ENCODE results near the gene CD34. TPM values are rescaled to one million over a fixed set of nuclear protein-coding genes. Genes with fewer than 3 reads are reported as not detected.

The CD34 gene
- total RNA-seq, 1 donor from 2014 or later, result not detected

GRCh38 chr1:207858806-207859205, 52.1 kb downstream of the CD34 start:
- FAIRE-seq (no peak), DNase-seq (ENCODE audit: low read depth) (no peak)
- Histone ChIP-seq H3K4me3 (ENCODE audit: low read depth, low read length) (no peak overlapping the region), H3K27me3 (ENCODE audit: control insufficient read depth, insufficient read depth, low read length) (no peaks in the 10 kb centered on the region), H3K36me3 (ENCODE audit: control insufficient read depth, insufficient read depth, low read length) (peaks cover 21% of the 10 kb centered on the region)
- TF ChIP-seq CTCF (IDR thresholded peaks at IDR 0.05; ENCODE audit: insufficient read depth, low read length, severe bottlenecking), result no peak

- Histone ChIP-seq H3K36me3 (ENCODE audit: control insufficient read depth, insufficient read depth, low read length) (peaks cover 19% of the 10 kb centered on the region), H3K27me3 (ENCODE audit: control insufficient read depth, insufficient read depth, low read length) (no peaks in the 10 kb centered on the region), H3K4me3 (ENCODE audit: low read depth, low read length) (no peak overlapping the region)
- no peak for DNase-seq (ENCODE audit: low read depth)
- no peak for FAIRE-seq
- TF ChIP-seq CTCF (IDR thresholded peaks at IDR 0.05; ENCODE audit: insufficient read depth, low read length, severe bottlenecking), result no peak
Measured at GRCh38 chr1:207858281-207858680, 52.6 kb downstream of the CD34 start.

- no peak for FAIRE-seq
- H3K36me3 ChIP-seq (ENCODE audit: control insufficient read depth, insufficient read depth, low read length), result peaks cover 24% of the 10 kb centered on the region
Measured at GRCh38 chr1:207857447-207857846, 53.5 kb downstream of the CD34 start.

GRCh38 chr1:207856276-207857023, 54.5 kb downstream of the CD34 start:
- FAIRE-seq (no peak), DNase-seq (ENCODE audit: low read depth) (no peak)
- H3K36me3 ChIP-seq (ENCODE audit: control insufficient read depth, insufficient read depth, low read length), result peaks cover 22% of the 10 kb centered on the region
- no peak for TF ChIP-seq CTCF (IDR thresholded peaks at IDR 0.05; ENCODE audit: insufficient read depth, low read length, severe bottlenecking)
- H3K27me3 ChIP-seq (ENCODE audit: control insufficient read depth, insufficient read depth, low read length), result no peaks in the 10 kb centered on the region
- H3K4me3 ChIP-seq (ENCODE audit: low read depth, low read length), result no peak overlapping the region

More at GRCh38 chr1:207857447-207857846, 53.5 kb downstream of the CD34 start:
- no peaks in the 10 kb centered on the region for H3K27me3 ChIP-seq (ENCODE audit: control insufficient read depth, insufficient read depth, low read length)
- no peak overlapping the region for H3K4me3 ChIP-seq (ENCODE audit: low read depth, low read length)
- DNase-seq (ENCODE audit: low read depth), result no peak
- no peak for TF ChIP-seq CTCF (IDR thresholded peaks at IDR 0.05; ENCODE audit: insufficient read depth, low read length, severe bottlenecking)

GRCh38 chr1:207854001-207854400, 56.9 kb downstream of the CD34 start:
- DNase-seq (ENCODE audit: low read depth) (no peak), FAIRE-seq (no peak)
- no peak for TF ChIP-seq CTCF (IDR thresholded peaks at IDR 0.05; ENCODE audit: insufficient read depth, low read length, severe bottlenecking)
- H3K36me3 ChIP-seq (ENCODE audit: control insufficient read depth, insufficient read depth, low read length), result peaks cover 17% of the 10 kb centered on the region
- no peaks in the 10 kb centered on the region for H3K27me3 ChIP-seq (ENCODE audit: control insufficient read depth, insufficient read depth, low read length)
- no peak overlapping the region for H3K4me3 ChIP-seq (ENCODE audit: low read depth, low read length)

GRCh38 chr1:207853372-207853757, 57.6 kb downstream of the CD34 start:
- no peak overlapping the region for H3K4me3 ChIP-seq (ENCODE audit: low read depth, low read length)
- DNase-seq (ENCODE audit: low read depth) (no peak), FAIRE-seq (no peak)
- no peak for TF ChIP-seq CTCF (IDR thresholded peaks at IDR 0.05; ENCODE audit: insufficient read depth, low read length, severe bottlenecking)
- no peaks in the 10 kb centered on the region for H3K27me3 ChIP-seq (ENCODE audit: control insufficient read depth, insufficient read depth, low read length)
- H3K36me3 ChIP-seq (ENCODE audit: control insufficient read depth, insufficient read depth, low read length), result peaks cover 15% of the 10 kb centered on the region

Data from bronchial epithelial cell (primary cell).